Brain microvascular endothelial cell (primary cell): ENCODE data around the gene PHF10.

ENCODE experiments used
- DNase-seq: peaks from one replicate; pipeline ENCODE4 v3.0.0-alpha.2; 2020
- H3K27ac ChIP-seq: fragments of 250-450 bp; sonication (Bioruptor Pico); 2 replicates; pipeline ENCODE4 v1.5.1; 2020; ENCODE audit warnings: mild to moderate bottlenecking, moderate library complexity
- H3K27me3 ChIP-seq: fragments of 250-450 bp; sonication (Bioruptor Pico); replicated peaks from 2 replicates; pipeline ENCODE4 v1.5.1; 2020; ENCODE audit warnings: mild to moderate bottlenecking
- H3K36me3 ChIP-seq: fragments of 250-450 bp; sonication (Bioruptor Pico); replicated peaks from 2 replicates; pipeline ENCODE4 v1.5.1; 2020; ENCODE audit warnings: mild to moderate bottlenecking
- H3K4me3 ChIP-seq: 2 replicates; pipeline ENCODE4 v1.5.1; 2011; ENCODE audit warnings: low read depth, mild to moderate bottlenecking, control low read depth, low read length, moderate library complexity
- CTCF ChIP-seq: IDR thresholded peaks from 2 replicates; pipeline ENCODE4 v1.5.1; 2011; ENCODE audit warnings: low read depth, mild to moderate bottlenecking, moderate library complexity, low read length, control low read depth, inconsistent platforms; ENCODE audit errors: missing control alignments
- in situ Hi-C: cut with HindIII; loops from 2 replicates; pipeline ENCODE4 v1.10.0; 2017; ENCODE audit warnings: low sequenced_read_pairs, low pct_ligation_motif_present

PHF10 gene

GRCh38 chr6:169755162-169755561 is 30.9 kb upstream of the PHF10 start:
- Histone ChIP-seq H3K4me3 (no peak overlapping the region), H3K27me3 (no peaks in the 10 kb centered on the region), H3K27ac (no peak overlapping the region), H3K36me3 (peaks cover 2% of the 10 kb centered on the region)
- no peak for DNase-seq
- in situ Hi-C loops = no loop called here
- TF ChIP-seq CTCF = no peak

- no peak for TF ChIP-seq CTCF
- peak overlapping the region; percentile 96 for H3K27ac ChIP-seq
- peaks cover 2% of the 10 kb centered on the region for H3K36me3 ChIP-seq
- DNase-seq = no peak
- in situ Hi-C loops = no loop called here
- H3K27me3 ChIP-seq = no peaks in the 10 kb centered on the region
- peak overlapping the region; percentile 81 for H3K4me3 ChIP-seq
These were observed 27.8 kb upstream of the PHF10 start for GRCh38 chr6:169752074-169752623.

GRCh38 chr6:169751242-169752073 is 27.2 kb upstream of the PHF10 start, which contains the start of the genes DYNLT2 and ERMARD:
Gene DYNLT2 (minus strand): TSS chr6:169751572. CDS start chr6:169751458, 114 bp downstream.
Gene ERMARD (plus strand): TSS chr6:169751622. CDS start chr6:169751658, 36 bp downstream.
- peak; percentile 90 for DNase-seq

GRCh38 chr6:169746556-169746955 is 22.3 kb upstream of the PHF10 start:
- Histone ChIP-seq H3K27me3 (no peaks in the 10 kb centered on the region), H3K4me3 (no peak overlapping the region), H3K36me3 (no peaks in the 10 kb centered on the region), H3K27ac (no peak overlapping the region)
- in situ Hi-C loops = no loop called here
- TF ChIP-seq CTCF = no peak
- DNase-seq = no peak

More at GRCh38 chr6:169751242-169752073, 27.2 kb upstream of the PHF10 start, which contains the start of the genes DYNLT2 and ERMARD:
- in situ Hi-C loops = no loop called here
- Histone ChIP-seq H3K27ac (peak within 1 kb of the TSS; percentile 96), H3K27me3 (no peaks in the 10 kb centered on the region), H3K36me3 (no peaks in the 10 kb centered on the region), H3K4me3 (peak within 1 kb of the TSS; percentile 81)
- peak; percentile 49 for TF ChIP-seq CTCF

GRCh38 chr6:169745405-169745804 is 21.1 kb upstream of the PHF10 start:
- no peak for TF ChIP-seq CTCF
- in situ Hi-C loops = no loop called here
- H3K4me3 ChIP-seq = no peak overlapping the region
- H3K36me3 ChIP-seq = no peaks in the 10 kb centered on the region
- H3K27me3 ChIP-seq = no peaks in the 10 kb centered on the region
- no peak for DNase-seq
- no peak overlapping the region for H3K27ac ChIP-seq
